DND-41 (cell line): ENCODE measurements around the gene AKAP1.

Experiments
- EZH2 ChIP-seq: IDR thresholded peaks from 3 replicates; pipeline ENCODE4 v1.6.1; 2012; ENCODE audit warnings: borderline replicate concordance, low read depth, mild to moderate bottlenecking, moderate library complexity, low read length, inconsistent platforms; ENCODE audit not compliant: severe bottlenecking
- TF ChIP-seq, protein P1 (sequence below): IDR thresholded peaks from 2 replicates; pipeline ENCODE4 v1.5.1; 2012; ENCODE audit warnings: borderline replicate concordance, low read length, moderate library complexity, mild to moderate bottlenecking; ENCODE audit not compliant: poor library complexity, severe bottlenecking; ENCODE audit errors: extremely low read depth

DNA sequence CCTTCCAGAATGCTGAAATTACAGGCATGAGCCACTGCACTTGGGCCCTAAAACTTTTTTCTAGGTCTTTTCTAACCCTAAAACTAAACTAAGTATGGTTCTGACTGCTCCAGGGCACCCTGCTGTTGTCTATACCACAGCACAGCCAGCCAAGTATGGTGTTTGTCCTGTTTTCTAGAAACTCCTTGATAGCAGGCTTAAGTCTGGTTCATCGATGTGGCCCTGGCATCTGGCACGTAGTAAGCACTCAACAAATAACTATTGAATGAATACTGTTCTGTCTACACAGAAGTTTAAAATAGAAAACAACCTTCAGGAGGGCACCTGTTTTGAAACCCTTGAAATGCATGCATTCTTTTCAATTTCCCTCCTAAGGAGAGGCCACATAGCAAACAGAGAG, 44.5 kb upstream of the AKAP1 start:
- no peak for TF ChIP-seq EZH2
- TF ChIP-seq, protein P1, sequence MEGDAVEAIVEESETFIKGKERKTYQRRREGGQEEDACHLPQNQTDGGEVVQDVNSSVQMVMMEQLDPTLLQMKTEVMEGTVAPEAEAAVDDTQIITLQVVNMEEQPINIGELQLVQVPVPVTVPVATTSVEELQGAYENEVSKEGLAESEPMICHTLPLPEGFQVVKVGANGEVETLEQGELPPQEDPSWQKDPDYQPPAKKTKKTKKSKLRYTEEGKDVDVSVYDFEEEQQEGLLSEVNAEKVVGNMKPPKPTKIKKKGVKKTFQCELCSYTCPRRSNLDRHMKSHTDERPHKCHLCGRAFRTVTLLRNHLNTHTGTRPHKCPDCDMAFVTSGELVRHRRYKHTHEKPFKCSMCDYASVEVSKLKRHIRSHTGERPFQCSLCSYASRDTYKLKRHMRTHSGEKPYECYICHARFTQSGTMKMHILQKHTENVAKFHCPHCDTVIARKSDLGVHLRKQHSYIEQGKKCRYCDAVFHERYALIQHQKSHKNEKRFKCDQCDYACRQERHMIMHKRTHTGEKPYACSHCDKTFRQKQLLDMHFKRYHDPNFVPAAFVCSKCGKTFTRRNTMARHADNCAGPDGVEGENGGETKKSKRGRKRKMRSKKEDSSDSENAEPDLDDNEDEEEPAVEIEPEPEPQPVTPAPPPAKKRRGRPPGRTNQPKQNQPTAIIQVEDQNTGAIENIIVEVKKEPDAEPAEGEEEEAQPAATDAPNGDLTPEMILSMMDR, result no peak
